ENCODE measurements around the gene ESPNL. TPM values are rescaled to one million over a fixed set of nuclear protein-coding genes. Genes with fewer than 3 reads are reported as not detected.
"Not testable (repeated sequence)": the region's sequence is repeated elsewhere in the genome, so short reads cannot be mapped to it uniquely, and the experiment has no call there.

The ESPNL gene
- total and polyA plus RNA-seq, 2 donors, result 0.23 to 3.5 TPM

GRCh38 chr2:238107525-238108422 lies 7.6 kb downstream of the ESPNL start:
- H3K4me1 ChIP-seq (ENCODE audit: insufficient read depth), result no peaks in the 10 kb centered on the region
- no peaks in the 10 kb centered on the region for H3K36me3 ChIP-seq (ENCODE audit: insufficient read depth)
- WGBS, result 90% methylated on average over 28 of the region's 28 CpGs
- no peak overlapping the region for H3K27ac ChIP-seq (ENCODE audit: low read depth)
- no peak overlapping the region for H3K4me3 ChIP-seq (ENCODE audit: low read depth, low read length)
- DNase-seq (ENCODE audit: extremely low spot score), result no peak

DNA sequence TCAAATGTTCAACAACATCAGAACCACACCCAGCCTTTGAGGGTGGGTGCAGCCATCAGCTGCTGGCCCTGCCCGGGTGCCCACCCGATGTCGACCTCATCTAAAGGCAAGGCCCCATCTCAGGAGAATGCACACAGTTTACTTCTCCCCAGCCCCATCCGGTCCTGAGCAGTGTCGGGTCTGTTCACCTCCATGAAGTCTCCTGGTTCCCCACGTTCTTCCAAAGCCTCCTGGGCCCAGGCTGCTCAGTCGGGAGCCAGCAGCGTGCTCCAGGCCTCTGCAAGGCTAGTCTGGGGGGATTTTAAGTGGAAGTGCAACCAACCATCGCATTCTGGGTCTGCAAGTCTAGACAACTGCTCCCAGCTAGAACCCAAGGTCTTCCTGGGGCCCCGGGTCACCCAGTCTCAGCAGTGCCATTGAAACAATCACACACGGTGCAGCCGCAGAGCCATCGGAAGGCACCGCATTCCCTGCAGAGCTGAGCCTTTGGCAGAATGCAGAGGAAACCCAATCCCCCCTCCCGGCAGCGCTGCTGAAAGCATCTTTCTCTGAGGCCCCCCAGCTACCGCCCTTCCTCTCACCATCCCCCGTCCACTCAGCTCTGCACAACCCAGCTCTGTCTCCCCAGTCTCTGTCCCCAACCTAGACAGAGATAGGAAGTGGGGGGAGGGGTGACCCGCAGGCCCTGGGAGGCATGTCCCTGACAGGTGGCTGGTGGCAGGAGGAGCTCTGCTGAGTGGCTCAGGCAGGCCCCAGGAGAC lies 8.5 kb downstream of the ESPNL start:
- DNase-seq (ENCODE audit: extremely low spot score), result no peak
- H3K4me1 ChIP-seq (ENCODE audit: insufficient read depth), result no peaks in the 10 kb centered on the region
- no peaks in the 10 kb centered on the region for H3K36me3 ChIP-seq (ENCODE audit: insufficient read depth)
- WGBS, result 52% methylated on average over 19 of the region's 19 CpGs
- H3K27ac ChIP-seq (ENCODE audit: low read depth), result no peak overlapping the region
- no peak overlapping the region for H3K4me3 ChIP-seq (ENCODE audit: low read depth, low read length)

GRCh38 chr2:238113611-238114010 lies 13.5 kb downstream of the ESPNL start:
- Histone ChIP-seq H3K36me3 (ENCODE audit: insufficient read depth) (no peaks in the 10 kb centered on the region), H3K4me3 (ENCODE audit: low read depth, low read length) (no peak overlapping the region), H3K4me1 (ENCODE audit: insufficient read depth) (no peaks in the 10 kb centered on the region), H3K27ac (ENCODE audit: low read depth) (no peak overlapping the region)
- WGBS, result 90% methylated on average over 13 of the region's 13 CpGs
- DNase-seq (ENCODE audit: extremely low spot score), result no peak

- Histone ChIP-seq H3K4me1 (ENCODE audit: insufficient read depth) (no peaks in the 10 kb centered on the region), H3K36me3 (ENCODE audit: insufficient read depth) (no peaks in the 10 kb centered on the region), H3K27ac (ENCODE audit: low read depth) (no peak overlapping the region), H3K4me3 (ENCODE audit: low read depth, low read length) (no peak overlapping the region)
- DNase-seq (ENCODE audit: extremely low spot score), result no peak
- WGBS, result 78% methylated on average over 16 of the region's 16 CpGs
Observed at GRCh38 chr2:238114331-238114841, 14.2 kb downstream of the ESPNL start.

GRCh38 chr2:238114851-238115660 lies 14.9 kb downstream of the ESPNL start:
- no peak overlapping the region for H3K27ac ChIP-seq (ENCODE audit: low read depth)
- DNase-seq (ENCODE audit: extremely low spot score), result no peak
- no peak overlapping the region for H3K4me3 ChIP-seq (ENCODE audit: low read depth, low read length)
- H3K36me3 ChIP-seq (ENCODE audit: insufficient read depth), result no peaks in the 10 kb centered on the region
- WGBS, result 89% methylated on average over 32 of the region's 32 CpGs
- no peaks in the 10 kb centered on the region for H3K4me1 ChIP-seq (ENCODE audit: insufficient read depth)

DNA sequence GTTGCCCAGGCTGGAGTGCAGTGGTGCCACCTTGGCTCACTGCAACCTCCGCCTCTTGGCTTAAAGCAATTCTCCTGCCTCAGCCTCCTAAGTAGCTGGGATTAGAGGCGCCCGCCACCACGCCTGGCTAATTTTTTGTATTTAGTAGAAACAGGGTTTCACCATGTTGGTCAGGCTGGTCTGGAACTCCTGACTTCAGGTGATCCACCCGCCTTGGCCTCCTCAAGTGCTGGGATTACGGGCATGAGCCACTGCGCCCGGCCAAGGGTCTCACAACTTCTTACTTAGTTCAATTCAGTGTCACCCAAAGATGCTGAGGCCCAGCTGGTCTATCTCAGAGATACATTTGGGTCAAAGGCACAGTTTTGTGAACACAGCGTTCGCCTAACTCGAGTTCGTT lies 15.6 kb downstream of the ESPNL start:
- not testable (repeated sequence) for H3K36me3 ChIP-seq (ENCODE audit: insufficient read depth); DNase-seq (ENCODE audit: extremely low spot score); H3K4me3 ChIP-seq (ENCODE audit: low read depth, low read length); H3K27ac ChIP-seq (ENCODE audit: low read depth); H3K4me1 ChIP-seq (ENCODE audit: insufficient read depth)
- WGBS, result 88% methylated on average over 12 of the region's 12 CpGs

DNA sequence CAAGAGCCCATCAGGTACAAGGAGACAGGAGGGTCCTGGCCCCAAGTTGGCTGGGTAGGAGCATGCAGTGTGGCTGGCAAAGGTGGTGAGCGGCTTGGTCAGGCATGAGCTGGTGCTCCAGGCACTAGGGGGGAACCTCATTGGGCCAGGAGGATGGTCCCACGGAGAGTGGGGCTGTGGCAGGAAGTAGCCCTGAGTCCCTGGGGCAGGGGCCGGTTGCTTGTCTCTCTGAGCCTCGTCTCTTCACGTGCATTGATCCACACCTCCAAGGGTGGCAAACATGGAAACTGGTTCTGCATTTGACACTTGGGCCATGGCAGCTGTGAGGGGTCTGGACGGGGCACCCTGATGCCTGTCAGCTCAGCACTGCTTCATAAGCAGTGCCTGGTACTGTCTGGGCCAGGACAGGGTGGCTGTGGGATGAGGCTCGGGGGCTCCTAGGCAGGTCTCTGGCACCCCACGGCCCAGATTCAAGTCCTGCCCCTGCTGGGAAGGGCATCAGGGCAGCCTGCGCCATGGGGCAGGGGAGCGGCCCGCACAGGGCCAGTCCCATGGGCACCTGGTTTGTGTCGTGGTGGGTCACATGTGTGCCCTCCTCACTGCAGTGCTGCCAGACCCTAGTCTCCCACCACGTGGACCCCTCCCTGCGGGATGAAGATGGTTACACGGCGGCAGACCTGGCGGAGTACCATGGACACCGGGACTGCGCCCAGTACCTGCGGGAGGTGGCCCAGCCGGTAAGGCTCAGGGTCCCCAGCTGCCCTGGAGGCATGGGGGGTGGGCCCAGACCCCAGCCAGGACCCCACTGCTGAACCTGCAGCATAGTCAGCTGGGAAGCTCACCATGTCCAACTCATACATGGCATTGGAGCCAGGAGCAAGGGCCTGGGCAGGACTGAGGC lies 16.4 kb downstream of the ESPNL start:
- 90% methylated on average over 21 of the region's 21 CpGs for WGBS
- Histone ChIP-seq H3K27ac (ENCODE audit: low read depth) (no peak overlapping the region), H3K4me3 (ENCODE audit: low read depth, low read length) (no peak overlapping the region), H3K4me1 (ENCODE audit: insufficient read depth) (no peaks in the 10 kb centered on the region), H3K36me3 (ENCODE audit: insufficient read depth) (no peaks in the 10 kb centered on the region)
- no peak for DNase-seq (ENCODE audit: extremely low spot score)

- DNase-seq (ENCODE audit: extremely low spot score), result no peak
- Histone ChIP-seq H3K36me3 (ENCODE audit: insufficient read depth) (no peaks in the 10 kb centered on the region), H3K4me1 (ENCODE audit: insufficient read depth) (no peaks in the 10 kb centered on the region), H3K4me3 (ENCODE audit: low read depth, low read length) (no peak overlapping the region), H3K27ac (ENCODE audit: low read depth) (no peak overlapping the region)
- WGBS, result 76% methylated on average over 11 of the region's 11 CpGs
Observed at GRCh38 chr2:238117199-238118154, 17.3 kb downstream of the ESPNL start.

DNA sequence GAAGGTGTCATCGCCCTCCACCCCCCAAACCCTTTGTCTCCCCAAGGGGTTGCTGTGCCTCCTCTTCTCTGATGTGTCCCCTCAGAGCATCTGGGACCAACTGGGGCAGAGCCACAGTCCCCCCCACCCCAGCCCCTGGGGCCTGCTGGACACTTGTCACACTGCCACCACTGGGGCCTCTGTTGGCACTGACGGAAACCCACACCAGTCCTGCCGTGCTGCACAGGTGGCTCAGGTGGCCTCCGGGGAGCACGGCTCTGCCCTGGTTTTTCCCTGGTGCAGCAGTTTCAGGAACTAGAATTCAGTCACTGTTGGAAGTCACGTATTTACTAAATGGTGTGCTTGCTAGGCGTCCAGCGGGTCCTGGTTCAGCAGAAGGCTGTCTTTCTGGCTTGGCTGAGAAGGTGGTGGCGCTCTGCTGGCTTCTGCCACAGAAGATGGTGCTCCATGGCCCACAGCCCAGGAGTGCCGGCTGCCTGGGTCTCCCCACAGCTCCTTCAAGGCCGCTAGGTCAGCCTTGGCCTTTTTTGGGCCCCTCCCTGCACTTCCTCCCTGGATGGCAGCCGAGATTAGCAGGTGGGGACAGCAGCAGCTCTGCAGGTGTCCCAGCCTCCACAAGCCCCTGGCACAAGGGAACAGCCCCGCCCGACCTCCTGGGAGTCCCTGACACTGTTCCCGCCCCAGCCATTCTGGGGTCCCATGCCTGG lies 19.8 kb downstream of the ESPNL start:
- 70% methylated on average over 15 of the region's 15 CpGs for WGBS
- Histone ChIP-seq H3K36me3 (ENCODE audit: insufficient read depth) (no peaks in the 10 kb centered on the region), H3K4me1 (ENCODE audit: insufficient read depth) (no peaks in the 10 kb centered on the region), H3K4me3 (ENCODE audit: low read depth, low read length) (no peak overlapping the region), H3K27ac (ENCODE audit: low read depth) (no peak overlapping the region)
- no peak for DNase-seq (ENCODE audit: extremely low spot score)

DNA sequence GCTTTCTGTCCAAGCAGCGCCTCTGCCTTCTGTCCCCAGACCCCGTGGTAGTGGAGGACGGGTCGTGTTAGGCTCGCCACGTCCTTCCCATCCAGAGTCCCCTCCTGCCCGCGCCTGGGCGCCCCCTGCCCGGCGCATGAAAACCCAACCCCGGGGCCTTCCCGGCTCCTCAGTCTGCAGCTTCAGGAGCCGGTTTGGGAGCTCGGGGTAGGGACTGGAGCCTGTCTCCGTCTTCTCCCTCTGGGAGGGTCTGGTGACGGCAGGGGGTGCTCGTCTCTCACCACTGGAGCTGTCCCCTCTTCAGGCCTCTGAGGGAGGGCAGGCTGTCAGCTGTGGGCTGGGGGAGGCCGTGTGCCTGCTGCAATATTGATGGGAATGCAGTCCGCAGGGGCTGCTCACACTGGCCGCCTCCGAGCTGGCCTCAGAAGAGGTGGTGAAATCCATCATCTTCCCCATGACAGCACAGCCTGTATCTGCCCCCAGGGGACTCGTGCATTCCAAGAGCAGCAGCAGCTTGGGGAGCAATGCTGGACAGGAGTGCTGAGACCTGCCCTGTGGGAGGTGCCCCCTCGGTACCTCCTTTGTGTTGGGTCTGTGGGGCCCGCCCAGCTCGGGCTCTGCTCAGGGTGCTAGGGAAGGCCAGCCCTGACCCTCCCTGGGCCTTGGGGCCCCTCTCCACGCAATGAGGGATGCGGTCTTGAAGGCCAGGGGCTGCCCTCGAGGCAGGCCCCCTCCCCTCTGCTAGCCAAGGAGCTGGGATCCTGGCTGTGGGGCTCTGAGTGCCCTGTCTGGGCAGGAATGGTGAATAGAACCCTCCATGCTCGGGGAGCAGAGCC lies 20.5 kb downstream of the ESPNL start:
- Histone ChIP-seq H3K4me1 (ENCODE audit: insufficient read depth) (no peaks in the 10 kb centered on the region), H3K36me3 (ENCODE audit: insufficient read depth) (no peaks in the 10 kb centered on the region), H3K27ac (ENCODE audit: low read depth) (no peak overlapping the region), H3K4me3 (ENCODE audit: low read depth, low read length) (no peak overlapping the region)
- WGBS, result 37% methylated on average over 30 of the region's 30 CpGs
- DNase-seq (ENCODE audit: extremely low spot score), result no peak
